H1 (cell line): Measurements from ENCODE around the gene ARHGEF4. TPM values are rescaled to one million over a fixed set of nuclear protein-coding genes. Genes with fewer than 3 reads are reported as not detected.

ENCODE experiments used
- polyA plus RNA-seq, 7 experiments: library from polyadenylated mRNA; depleted of rRNA in 3 of 7; stranded (reverse) in 5 of 7; unstranded in 2 of 7; fragments of >200 nt in 5 of 7; fragments of 200-250 nt in 2 of 7; gene quantifications; 1 replicate in 5 of 7; 2 replicates in 1 of 7; 4 replicates in 1 of 7; pipeline versions ENCODE4 v1.2.1 to v1.2.3, GENCODE V29; 2011 to 2013; ENCODE audit warnings: missing spikeins in 2 of 7, mixed read lengths in 2 of 7
- total RNA-seq: library from RNA; stranded (reverse); fragmentation: NEBNext Ultra II Directional; extraction: Animal tissue kit (Norgen Biotek cat#: 25700); gene quantifications from 2 replicates; pipeline ENCODE4 v1.2.1, GENCODE V29; 2021
- TF ChIP-seq, protein P1 (sequence below): fragments of 300-600 bp; sonication (generic); IDR thresholded peaks from 2 replicates; pipeline ENCODE4 v1.7.1; 2012; ENCODE audit warnings: low read length, moderate library complexity, mild to moderate bottlenecking, inconsistent platforms; ENCODE audit not compliant: insufficient replicate concordance

ARHGEF4 gene
- total and polyA plus RNA-seq, 2 of the 8 experiments (the other 6 are each of a cell fraction or from before 2014, with no cell fraction given), result 10.6 to 14.6 TPM

DNA sequence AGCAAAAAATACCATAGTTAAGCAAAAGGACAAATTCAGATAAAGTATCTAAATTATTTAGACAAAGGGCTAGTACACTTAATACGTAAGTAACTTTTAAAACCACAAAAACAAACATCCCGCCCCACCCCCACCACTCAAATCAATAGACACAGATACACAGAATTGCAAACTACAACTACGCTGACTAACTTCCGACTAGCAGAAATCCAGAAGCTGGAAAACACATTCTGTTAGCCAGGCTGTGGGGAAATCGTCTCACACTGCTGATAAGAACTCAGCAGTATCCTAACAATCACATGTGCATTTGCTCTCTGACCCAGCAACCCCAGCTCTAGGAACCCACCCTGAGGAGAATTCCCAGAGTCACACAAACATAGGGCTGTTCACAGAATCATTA is 240.0 kb downstream of the ARHGEF4 start (continued):
- TF ChIP-seq, protein P1, sequence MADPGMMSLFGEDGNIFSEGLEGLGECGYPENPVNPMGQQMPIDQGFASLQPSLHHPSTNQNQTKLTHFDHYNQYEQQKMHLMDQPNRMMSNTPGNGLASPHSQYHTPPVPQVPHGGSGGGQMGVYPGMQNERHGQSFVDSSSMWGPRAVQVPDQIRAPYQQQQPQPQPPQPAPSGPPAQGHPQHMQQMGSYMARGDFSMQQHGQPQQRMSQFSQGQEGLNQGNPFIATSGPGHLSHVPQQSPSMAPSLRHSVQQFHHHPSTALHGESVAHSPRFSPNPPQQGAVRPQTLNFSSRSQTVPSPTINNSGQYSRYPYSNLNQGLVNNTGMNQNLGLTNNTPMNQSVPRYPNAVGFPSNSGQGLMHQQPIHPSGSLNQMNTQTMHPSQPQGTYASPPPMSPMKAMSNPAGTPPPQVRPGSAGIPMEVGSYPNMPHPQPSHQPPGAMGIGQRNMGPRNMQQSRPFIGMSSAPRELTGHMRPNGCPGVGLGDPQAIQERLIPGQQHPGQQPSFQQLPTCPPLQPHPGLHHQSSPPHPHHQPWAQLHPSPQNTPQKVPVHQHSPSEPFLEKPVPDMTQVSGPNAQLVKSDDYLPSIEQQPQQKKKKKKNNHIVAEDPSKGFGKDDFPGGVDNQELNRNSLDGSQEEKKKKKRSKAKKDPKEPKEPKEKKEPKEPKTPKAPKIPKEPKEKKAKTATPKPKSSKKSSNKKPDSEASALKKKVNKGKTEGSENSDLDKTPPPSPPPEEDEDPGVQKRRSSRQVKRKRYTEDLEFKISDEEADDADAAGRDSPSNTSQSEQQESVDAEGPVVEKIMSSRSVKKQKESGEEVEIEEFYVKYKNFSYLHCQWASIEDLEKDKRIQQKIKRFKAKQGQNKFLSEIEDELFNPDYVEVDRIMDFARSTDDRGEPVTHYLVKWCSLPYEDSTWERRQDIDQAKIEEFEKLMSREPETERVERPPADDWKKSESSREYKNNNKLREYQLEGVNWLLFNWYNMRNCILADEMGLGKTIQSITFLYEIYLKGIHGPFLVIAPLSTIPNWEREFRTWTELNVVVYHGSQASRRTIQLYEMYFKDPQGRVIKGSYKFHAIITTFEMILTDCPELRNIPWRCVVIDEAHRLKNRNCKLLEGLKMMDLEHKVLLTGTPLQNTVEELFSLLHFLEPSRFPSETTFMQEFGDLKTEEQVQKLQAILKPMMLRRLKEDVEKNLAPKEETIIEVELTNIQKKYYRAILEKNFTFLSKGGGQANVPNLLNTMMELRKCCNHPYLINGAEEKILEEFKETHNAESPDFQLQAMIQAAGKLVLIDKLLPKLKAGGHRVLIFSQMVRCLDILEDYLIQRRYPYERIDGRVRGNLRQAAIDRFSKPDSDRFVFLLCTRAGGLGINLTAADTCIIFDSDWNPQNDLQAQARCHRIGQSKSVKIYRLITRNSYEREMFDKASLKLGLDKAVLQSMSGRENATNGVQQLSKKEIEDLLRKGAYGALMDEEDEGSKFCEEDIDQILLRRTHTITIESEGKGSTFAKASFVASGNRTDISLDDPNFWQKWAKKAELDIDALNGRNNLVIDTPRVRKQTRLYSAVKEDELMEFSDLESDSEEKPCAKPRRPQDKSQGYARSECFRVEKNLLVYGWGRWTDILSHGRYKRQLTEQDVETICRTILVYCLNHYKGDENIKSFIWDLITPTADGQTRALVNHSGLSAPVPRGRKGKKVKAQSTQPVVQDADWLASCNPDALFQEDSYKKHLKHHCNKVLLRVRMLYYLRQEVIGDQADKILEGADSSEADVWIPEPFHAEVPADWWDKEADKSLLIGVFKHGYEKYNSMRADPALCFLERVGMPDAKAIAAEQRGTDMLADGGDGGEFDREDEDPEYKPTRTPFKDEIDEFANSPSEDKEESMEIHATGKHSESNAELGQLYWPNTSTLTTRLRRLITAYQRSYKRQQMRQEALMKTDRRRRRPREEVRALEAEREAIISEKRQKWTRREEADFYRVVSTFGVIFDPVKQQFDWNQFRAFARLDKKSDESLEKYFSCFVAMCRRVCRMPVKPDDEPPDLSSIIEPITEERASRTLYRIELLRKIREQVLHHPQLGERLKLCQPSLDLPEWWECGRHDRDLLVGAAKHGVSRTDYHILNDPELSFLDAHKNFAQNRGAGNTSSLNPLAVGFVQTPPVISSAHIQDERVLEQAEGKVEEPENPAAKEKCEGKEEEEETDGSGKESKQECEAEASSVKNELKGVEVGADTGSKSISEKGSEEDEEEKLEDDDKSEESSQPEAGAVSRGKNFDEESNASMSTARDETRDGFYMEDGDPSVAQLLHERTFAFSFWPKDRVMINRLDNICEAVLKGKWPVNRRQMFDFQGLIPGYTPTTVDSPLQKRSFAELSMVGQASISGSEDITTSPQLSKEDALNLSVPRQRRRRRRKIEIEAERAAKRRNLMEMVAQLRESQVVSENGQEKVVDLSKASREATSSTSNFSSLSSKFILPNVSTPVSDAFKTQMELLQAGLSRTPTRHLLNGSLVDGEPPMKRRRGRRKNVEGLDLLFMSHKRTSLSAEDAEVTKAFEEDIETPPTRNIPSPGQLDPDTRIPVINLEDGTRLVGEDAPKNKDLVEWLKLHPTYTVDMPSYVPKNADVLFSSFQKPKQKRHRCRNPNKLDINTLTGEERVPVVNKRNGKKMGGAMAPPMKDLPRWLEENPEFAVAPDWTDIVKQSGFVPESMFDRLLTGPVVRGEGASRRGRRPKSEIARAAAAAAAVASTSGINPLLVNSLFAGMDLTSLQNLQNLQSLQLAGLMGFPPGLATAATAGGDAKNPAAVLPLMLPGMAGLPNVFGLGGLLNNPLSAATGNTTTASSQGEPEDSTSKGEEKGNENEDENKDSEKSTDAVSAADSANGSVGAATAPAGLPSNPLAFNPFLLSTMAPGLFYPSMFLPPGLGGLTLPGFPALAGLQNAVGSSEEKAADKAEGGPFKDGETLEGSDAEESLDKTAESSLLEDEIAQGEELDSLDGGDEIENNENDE, result no peak
- TF ChIP-seq, all 59 proteins: peak for 0
